ENCODE results near the gene ACTR8.
A peak's percentile ranks its signal among the peaks of the same experiment; 100 is the strongest.
"Not testable (repeated sequence)": the region's sequence is repeated elsewhere in the genome, so short reads cannot be mapped to it uniquely, and the experiment has no call there.

The ACTR8 gene, protein sequence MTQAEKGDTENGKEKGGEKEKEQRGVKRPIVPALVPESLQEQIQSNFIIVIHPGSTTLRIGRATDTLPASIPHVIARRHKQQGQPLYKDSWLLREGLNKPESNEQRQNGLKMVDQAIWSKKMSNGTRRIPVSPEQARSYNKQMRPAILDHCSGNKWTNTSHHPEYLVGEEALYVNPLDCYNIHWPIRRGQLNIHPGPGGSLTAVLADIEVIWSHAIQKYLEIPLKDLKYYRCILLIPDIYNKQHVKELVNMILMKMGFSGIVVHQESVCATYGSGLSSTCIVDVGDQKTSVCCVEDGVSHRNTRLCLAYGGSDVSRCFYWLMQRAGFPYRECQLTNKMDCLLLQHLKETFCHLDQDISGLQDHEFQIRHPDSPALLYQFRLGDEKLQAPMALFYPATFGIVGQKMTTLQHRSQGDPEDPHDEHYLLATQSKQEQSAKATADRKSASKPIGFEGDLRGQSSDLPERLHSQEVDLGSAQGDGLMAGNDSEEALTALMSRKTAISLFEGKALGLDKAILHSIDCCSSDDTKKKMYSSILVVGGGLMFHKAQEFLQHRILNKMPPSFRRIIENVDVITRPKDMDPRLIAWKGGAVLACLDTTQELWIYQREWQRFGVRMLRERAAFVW

GRCh38 chr3:53881691-53882593 is at the start of gene ACTR8:
TSS of gene ACTR8 (minus strand) at chr3:53882152. CDS start at chr3:53882101, 51 bp downstream.
- peak; percentile 63 to 78 for DNase-seq

- DNase-seq: not testable (repeated sequence)
Measured at GRCh38 chr3:53927208-53927872, 45.4 kb upstream of the ACTR8 start.

DNA sequence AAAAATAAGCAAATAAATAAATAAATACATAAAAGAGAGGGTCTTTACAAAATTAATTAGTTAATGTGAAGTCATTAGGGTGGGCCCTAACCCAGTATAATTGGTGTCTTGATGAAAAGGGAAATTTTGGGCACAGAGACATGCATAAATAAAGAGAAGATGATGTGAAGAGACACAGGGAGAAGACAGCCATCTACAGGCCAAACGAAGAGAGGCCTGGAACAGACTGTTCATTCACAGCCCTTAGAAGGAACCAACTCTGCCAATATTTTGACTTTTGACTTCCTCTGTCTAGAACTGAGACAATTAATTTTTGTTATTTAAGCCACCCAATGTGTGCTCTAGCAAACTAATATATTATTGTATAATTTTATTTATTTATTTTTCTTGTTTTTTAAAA is 39.3 kb upstream of the ACTR8 start:
- DNase-seq: no peak

- no peak for DNase-seq
Measured at GRCh38 chr3:53919741-53920140, 37.8 kb upstream of the ACTR8 start.

DNA sequence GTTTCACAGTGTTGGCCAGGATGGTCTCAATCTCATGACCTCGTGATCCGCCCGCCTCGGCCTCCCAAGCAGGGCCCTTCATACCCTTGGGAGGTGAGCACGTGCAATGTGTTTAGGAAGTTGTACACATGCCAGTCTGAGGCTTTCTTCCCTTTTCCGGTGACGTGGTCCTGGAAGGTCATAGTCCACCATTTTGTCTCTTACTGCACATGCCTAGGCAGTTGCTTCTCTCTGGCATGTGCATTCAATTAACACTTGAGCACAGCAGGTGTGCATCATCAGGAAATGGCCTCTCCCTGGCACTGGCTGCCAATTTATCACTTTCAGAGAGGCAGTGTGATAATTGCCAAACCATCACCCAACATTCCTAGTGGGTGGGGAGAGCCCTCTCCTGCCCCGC is 31.4 kb upstream of the ACTR8 start:
- DNase-seq: no peak

- DNase-seq: no peak
Measured at GRCh38 chr3:53902711-53903110, 20.8 kb upstream of the ACTR8 start.

DNA sequence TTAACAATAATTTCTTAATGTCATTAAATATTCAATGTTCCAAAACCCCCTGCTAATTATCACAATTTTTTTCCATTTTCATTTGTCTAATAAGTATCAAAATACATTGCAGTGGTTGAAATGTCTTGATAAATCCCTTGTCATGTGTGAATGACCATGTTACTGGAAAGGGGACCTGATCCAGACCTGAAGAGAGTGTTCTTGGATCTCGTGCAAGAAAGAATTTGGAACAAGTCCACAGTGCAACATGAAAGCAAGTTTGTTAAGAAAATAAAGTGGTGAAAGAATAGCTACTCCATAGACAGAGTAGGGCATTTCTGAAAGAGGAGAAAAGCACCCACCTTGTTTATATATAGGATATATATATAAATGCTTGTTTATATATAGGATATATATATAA is 20.1 kb upstream of the ACTR8 start:
- no peak for DNase-seq

GRCh38 chr3:53900666-53901331 is 18.8 kb upstream of the ACTR8 start:
- no peak for DNase-seq

DNA sequence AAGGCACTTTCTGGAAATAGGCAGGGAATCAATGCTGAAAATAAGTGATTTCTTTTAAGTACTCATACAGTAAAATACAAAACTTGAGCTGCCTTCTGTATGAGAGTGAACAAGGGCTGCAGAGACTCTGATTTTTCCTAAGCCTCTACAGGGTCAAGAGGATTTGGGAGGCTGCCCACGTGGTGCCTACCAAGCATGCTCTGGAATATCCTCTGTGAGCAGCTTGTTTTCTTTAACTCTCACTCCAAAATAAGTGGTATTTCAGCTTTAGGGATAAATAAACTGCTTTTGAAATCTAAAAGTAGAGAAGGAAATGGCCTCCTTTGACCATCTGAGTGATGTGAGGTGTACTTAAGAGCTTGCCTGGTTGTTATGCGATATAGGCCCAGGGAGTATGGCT is 17.8 kb upstream of the ACTR8 start:
- DNase-seq: no peak

- DNase-seq: no peak
Measured at GRCh38 chr3:53892286-53892637, 10.3 kb upstream of the ACTR8 start.

DNA sequence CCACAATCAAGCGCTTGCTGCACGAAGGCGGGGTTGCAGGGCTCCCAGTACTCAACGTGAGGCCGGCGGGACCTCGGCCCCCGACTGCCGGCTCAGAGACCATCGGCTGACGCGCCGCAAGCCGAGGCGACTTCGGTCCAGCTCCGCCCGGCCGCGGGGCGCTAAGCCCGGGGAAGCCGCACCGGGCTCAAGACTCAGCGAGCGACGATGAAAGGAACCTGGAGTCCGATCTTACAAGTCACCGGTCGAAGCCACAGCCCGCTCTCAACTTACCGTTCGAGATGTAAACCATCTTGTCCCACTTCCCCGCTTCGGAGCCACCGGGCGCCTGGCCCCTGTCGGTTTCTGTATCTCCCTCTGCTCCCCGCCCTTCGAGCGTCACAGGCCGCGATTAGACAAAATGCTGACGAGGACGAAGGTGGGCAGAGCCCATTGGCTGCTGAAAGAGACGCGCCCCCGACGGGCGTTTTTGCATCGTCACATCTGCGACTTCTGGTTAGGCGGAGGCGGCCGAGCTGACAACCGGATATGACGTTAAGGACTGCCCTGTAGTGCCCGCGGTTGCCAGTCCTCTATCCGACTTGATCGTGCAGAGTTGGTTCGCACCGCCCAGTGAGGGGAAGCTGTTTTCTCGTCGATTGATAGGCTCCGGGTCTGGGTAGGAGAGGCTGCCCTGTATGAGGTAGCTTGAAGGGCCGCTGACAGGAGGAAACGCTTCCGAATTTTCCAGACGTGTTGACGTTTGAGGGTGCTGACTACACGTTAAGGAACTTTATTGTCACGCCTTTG is 9.7 kb upstream of the ACTR8 start, which contains the start of gene SELENOK:
TSS of gene SELENOK (minus strand) at position 363 of the 789 bp plus-strand sequence.
- peak; percentile 99 for DNase-seq

DNA sequence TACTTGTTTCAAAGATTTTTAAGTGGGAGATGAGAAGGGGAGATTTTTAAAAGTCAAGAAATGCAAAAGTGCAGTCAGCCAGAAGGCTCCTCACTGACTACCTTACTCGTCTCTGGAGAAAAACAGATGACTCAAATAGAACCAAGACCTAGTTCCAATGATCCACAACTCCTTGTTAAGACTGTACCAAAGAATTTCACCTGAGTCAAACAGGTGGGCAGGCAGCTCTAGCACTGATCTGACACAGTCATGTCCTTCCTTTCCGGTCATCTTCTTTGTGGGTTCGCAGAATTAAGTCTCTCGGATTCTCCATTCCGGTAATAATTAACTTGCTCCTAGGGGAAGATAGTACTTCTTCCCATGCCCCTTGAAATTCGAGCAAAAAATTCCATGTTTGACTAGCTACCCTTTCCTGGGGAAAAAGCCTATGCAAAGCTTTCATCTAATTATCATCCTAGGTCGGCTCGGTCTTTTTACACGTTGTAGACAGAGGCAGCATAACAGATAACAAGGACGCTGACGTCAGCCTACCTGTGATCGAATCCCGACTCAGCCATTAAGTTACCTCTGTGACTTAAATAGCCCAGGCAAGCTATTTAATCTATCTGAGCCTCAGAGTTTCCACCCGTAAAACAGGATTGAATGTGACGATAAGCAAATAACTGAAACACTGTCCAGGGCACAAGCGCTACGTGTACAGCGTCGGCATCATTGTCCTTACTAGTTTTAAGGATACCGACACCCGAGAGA is 8.9 kb upstream of the ACTR8 start:
- no peak for DNase-seq

DNA sequence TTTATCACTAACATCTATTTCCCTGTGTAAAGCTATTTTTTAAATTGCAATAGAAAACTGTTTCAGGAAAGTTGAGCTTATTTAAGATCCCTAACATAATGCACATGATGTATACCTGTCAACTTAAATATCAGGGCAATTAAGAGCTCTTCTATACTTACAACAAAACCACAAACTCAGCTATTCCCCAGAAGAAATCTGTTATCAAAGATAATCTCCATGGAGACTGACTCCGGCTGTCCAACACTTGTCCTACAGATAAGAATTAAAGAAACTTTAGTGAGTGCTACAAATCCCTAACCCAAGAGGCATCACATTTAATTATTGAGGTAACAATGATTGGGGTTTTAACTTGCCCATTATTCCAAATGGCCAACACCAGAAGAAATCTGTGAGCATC is 6.3 kb upstream of the ACTR8 start:
- no peak for DNase-seq

- no peak for DNase-seq
Measured at GRCh38 chr3:53887446-53887845, 5.5 kb upstream of the ACTR8 start.

GRCh38 chr3:53885239-53885638 is 3.3 kb upstream of the ACTR8 start:
- DNase-seq: no peak

GRCh38 chr3:53884623-53885022 is 2.7 kb upstream of the ACTR8 start:
- no peak for DNase-seq

DNA sequence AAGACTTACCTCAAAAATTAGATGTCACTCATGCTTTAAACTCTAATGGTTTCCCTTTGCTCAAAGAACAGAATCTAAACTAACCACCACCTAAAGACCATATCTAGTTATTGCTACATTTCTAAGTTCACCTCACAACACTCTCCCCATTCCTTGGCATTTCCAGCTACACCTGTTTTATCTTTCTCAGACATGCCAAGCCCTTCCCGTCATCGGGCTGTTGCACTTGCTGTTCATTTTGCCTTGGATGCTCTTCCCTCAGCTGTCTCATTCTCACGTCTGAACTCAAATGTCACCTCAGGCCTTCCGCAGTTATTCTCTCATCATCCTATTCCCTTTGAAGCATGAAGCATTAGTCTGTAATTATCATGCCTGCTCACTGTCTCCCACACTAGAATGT is 1.1 kb upstream of the ACTR8 start:
- DNase-seq: no peak

- no peak for DNase-seq
Measured at GRCh38 chr3:53880396-53881345, 1.3 kb downstream of the ACTR8 start.

DNA sequence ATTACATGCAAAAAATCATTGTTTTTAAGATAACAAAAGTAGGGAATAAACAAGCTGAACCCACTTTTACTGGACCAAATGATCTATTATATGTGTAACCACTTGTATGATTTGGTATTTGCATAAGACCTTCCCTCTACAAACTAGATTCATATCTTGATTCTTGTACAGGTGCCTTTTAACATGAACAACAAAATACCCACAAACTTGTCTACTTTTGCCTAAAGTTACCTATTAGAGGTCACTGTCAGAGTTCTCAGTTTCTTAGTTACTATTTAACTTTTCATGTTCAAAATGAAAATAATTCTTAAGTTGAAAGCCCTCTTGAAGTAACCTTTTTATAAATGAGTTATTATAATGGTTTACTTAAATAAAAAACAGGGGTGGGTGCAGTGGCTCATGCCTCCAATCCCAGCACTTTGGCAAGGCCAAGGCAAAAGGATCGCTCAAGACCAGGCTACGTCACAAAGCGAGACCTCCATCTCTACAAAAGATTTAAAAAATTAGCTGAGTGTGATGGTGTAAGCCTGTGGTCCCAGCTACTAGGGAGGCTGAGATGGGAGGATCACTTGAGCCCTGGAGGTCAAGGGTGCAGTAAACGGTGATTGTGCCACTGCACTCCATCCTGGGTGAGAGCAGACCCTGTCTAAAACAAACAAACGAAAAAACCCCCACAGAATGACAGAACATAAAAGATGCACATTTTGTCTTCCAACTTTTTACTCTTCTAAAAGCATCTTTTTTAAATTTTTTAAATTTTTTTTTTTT is 16.0 kb downstream of the ACTR8 start:
- DNase-seq: no peak

Measured in SHP77 (cell line).